T47D (cell line): ENCODE data around the gene TSPAN7.

Source experiments
- DNase-seq, 2 experiments: peaks; one replicate each; pipeline versions ENCODE4 v3.0.0 to v3.0.0-alpha.2; 2011 to 2012; ENCODE audit warnings: low read depth in 1 of 2, low spot score in 1 of 2
- JUND ChIP-seq: IDR thresholded peaks from 2 replicates; pipeline ENCODE4 v1.6.1; 2012; ENCODE audit warnings: low read depth
- in situ Hi-C: cut with HindIII; loops from 2 replicates; pipeline ENCODE4 v1.10.0; 2016; ENCODE audit warnings: low sequenced_read_pairs, low pct_unique_long_range_greater_than_20kb

Gene TSPAN7

GRCh38 chrX:38606821-38607220 is 45.5 kb downstream of the TSPAN7 start:
- DNase-seq = no peak
- no peak for TF ChIP-seq JUND
- in situ Hi-C loops = no loop called here

DNA sequence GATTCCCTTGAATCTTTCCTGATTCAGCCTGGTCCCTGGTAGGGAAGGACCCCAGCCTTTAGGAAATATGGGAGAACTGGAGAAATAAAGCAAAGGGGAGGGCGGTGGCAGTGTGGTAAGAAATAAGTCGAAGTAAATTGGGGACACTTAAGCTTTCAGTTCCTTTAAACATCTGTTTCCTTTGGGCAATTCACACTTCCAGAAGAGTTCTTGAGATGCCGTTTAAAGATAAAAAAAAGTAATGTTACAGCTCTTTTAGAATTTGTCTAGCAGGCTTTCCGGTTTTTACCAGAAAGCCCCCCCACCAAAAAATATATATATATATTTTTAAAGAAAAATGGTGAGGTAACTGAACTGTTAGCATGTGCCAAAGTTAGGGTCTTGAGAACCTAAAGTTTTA is 46.6 kb downstream of the TSPAN7 start:
- in situ Hi-C loops = no loop called here
- no peak for TF ChIP-seq JUND

DNA sequence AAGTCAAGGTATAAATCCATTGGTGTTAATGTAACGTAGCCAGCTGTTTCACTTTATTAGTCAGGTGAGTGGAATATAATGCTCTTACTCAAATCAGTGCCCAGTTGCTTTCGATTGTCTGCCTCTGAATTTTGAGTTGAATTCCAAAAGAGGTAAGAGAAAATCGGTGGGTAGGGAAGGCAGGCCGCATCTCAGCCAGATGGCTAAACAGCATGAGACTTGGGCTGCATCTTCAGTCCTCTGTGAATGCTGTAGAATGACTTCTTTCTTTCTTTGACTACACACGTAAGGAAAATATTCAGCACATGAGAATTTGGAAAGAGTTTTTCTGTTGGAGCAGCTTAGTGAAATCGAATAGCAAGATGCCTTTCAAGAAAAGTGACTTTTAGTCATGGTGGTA is 49.5 kb downstream of the TSPAN7 start:
- DNase-seq = no peak
- in situ Hi-C loops = no loop called here
- no peak for TF ChIP-seq JUND

More for the DNA sequence above, 46.6 kb downstream of the TSPAN7 start:
- DNase-seq = no peak

DNA sequence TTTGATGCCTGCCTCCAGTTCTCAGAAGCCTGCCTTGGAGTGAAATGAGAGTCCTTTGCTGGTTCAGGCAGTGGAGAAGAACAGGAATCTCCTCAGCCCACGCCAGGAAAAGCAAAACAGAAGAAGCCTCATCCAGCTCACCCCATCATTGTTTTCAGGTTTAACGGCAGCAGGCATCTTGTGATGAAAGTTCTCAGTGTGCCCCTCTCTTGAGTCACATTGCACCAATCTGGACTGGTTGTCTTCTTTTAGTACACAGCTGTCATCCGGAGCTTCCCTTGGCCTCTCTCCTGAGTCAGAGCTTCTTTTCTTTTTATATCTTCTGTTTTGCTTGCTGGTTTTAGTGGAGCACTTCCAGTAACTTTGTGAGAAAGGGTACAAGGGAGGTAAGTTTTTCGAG is 50.9 kb downstream of the TSPAN7 start:
- no peak for TF ChIP-seq JUND
- no peak for DNase-seq
- in situ Hi-C loops = no loop called here

- no peak for DNase-seq
- in situ Hi-C loops = no loop called here
- no peak for TF ChIP-seq JUND
These were observed 53.1 kb downstream of the TSPAN7 start for GRCh38 chrX:38614485-38614884.

- no peak for DNase-seq
- in situ Hi-C loops = no loop called here
- TF ChIP-seq JUND = no peak
These were observed 55.6 kb downstream of the TSPAN7 start for GRCh38 chrX:38616904-38617303.

- no peak for DNase-seq
- TF ChIP-seq JUND = no peak
- in situ Hi-C loops = no loop called here
These were observed 56.8 kb downstream of the TSPAN7 start for GRCh38 chrX:38618180-38618579.

- DNase-seq = no peak
- in situ Hi-C loops = no loop called here
- no peak for TF ChIP-seq JUND
These were observed 59.3 kb downstream of the TSPAN7 start for GRCh38 chrX:38620623-38621022.

DNA sequence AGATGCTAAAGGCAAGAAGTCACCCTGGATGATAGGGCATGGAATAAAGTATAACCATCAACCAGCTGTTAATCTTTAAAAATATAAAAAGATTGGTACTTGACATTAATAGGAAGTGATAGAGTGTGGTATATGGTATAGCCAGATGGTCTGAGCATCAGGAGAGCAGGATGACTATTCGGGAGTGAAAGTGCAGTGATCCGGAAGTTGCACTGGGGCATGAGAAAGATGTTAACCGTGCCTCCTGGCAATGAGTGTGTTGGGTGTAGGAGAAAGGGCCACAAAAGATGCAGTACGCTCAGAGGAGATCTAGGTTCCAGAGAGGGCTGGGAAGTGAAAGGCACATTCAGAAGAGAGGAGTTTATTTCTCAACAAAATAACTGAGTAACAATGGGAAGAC is 65.0 kb downstream of the TSPAN7 start:
- no peak for TF ChIP-seq JUND
- in situ Hi-C loops = no loop called here
- DNase-seq = no peak

GRCh38 chrX:38627683-38628082 is 66.3 kb downstream of the TSPAN7 start:
- in situ Hi-C loops = no loop called here
- DNase-seq = peak in 1 of 2 experiments; percentile 9
- TF ChIP-seq JUND = no peak

DNA sequence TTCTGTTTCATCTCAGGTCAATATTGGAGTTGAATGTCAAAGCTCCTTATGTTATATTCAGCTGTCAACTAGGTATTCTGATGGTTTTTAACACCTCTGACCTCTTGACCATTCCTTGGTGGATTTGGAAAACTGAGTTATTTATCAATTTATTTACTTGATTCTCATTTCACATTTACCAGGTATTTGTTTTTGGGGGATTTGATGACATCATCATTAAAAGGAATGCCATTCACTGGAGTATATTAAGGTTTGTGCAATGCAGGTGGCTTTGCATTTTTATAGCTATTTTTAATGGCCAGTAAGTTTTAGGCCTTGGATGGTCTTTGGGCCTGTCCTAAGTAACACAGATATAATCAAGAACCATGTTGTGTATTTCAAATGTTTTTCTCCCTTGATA is 67.2 kb downstream of the TSPAN7 start:
- in situ Hi-C loops = no loop called here
- DNase-seq = no peak
- TF ChIP-seq JUND = no peak

DNA sequence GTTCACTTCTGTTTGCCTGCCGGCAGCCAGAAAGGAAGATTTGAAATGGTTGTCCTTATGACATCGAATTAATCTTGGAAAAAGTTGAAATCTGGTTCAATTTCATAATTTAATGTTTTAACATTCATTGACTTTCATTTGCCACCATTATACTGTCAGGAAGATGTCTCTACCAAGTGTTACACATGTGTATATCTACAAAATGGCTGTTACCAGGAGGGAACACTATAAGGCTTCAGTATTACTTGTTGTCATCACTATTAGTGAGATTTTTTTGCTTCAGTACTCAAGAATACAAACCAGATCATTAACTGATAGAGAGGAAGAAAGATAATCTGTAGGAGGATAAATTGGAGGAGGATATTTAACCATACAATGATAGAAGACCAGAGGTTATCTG is 71.2 kb downstream of the TSPAN7 start:
- in situ Hi-C loops = no loop called here
- no peak for DNase-seq
- no peak for TF ChIP-seq JUND

DNA sequence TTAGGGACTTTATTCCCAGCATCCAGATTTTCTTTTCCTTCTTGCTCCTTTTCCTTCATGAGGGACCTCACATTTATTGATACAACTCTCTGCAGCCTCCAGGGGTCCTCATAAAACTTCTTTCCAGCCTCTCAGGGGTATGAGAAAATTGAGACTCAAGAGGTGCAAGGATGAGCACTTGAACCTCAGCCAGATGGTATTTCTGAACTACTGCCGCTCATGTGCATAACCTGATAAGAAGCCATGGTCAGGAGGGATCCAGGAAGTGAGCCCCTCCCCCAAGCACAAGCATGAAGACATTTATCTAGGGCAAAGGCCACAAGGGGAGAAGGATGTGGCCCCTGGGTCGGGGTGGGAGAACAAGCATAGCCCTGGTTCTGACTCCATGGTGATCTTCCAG is 73.3 kb downstream of the TSPAN7 start:
- no peak for DNase-seq

GRCh38 chrX:38636949-38637819 is 75.8 kb downstream of the TSPAN7 start:
- no peak for DNase-seq
- in situ Hi-C loops = no loop called here
- no peak for TF ChIP-seq JUND

More for the DNA sequence above, 73.3 kb downstream of the TSPAN7 start:
- in situ Hi-C loops = no loop called here
- no peak for TF ChIP-seq JUND
